ENCODE data around the gene ROCK1. TPM values are rescaled to one million over a fixed set of nuclear protein-coding genes. Genes with fewer than 3 reads are reported as not detected.
A peak's percentile ranks its signal among the peaks of the same experiment; 100 is the strongest.

ROCK1 gene
- polyA plus RNA-seq, 1 of the 3 experiments (the other 2 are of a cell fraction) = 4.9 TPM

DNA sequence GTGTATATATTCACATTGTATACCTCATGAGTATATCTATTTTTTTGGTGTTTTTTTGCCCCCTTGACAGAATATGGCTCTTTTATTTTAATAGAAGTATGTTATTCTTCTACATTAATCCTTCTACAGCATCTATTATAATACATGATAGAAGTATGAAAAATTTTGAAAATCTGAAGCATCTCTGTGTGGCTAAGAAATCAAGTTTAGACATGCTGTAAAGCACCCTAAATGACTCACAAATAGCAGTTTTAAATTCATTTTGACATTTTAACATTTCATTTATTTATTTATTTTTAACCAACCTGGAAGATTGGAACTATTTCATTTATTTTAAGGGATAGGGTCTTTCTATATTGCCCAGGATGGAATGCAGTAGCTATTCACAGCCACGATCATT, 33.8 kb upstream of the ROCK1 start:
- no peak overlapping the region for H2AFZ ChIP-seq (ENCODE audit: low read depth)
- H3F3A ChIP-seq (replicated peaks; ENCODE audit: insufficient read depth) = peaks cover 4% of the 10 kb centered on the region
- no peaks in the 10 kb centered on the region for H4K20me1 ChIP-seq (ENCODE audit: insufficient read depth)
- TF ChIP-seq EP300 (IDR thresholded peaks at IDR 0.05; ENCODE audit: borderline replicate concordance in 1 of 2, low read depth in 1 of 2, low read length in 1 of 2) = no peak
- TF ChIP-seq SMC3 (IDR thresholded peaks at IDR 0.05; ENCODE audit: low read depth, low read length) = no peak
- no peak for TF ChIP-seq TEAD4 (IDR thresholded peaks at IDR 0.05; ENCODE audit: borderline replicate concordance, insufficient read depth)
- no peak for TF ChIP-seq PBX3 (IDR thresholded peaks at IDR 0.05)
- no peak for TF ChIP-seq CHD2 (IDR thresholded peaks at IDR 0.05; ENCODE audit: low read length, partially characterized antibody)
- no peak for TF ChIP-seq MEF2A (IDR thresholded peaks at IDR 0.05; ENCODE audit: borderline replicate concordance, low read depth)
- TF ChIP-seq RXRA (IDR thresholded peaks at IDR 0.05; ENCODE audit: borderline replicate concordance, low read depth) = no peak
- no peak for TF ChIP-seq ELF1 (IDR thresholded peaks at IDR 0.05)
- TF ChIP-seq CTCF (IDR thresholded peaks at IDR 0.05) = no peak
- no peak for TF ChIP-seq GABPA (IDR thresholded peaks at IDR 0.05; ENCODE audit: low read depth)
- no peak for TF ChIP-seq POLR2AphosphoS5 (IDR thresholded peaks at IDR 0.05; ENCODE audit: low read depth, low read length)
- no peak for TF ChIP-seq RCOR1 (IDR thresholded peaks at IDR 0.05; ENCODE audit: low read length)
- no peak for TF ChIP-seq YY1 (IDR thresholded peaks at IDR 0.05; ENCODE audit: low read depth)
- no peak for TF ChIP-seq JUND (IDR thresholded peaks at IDR 0.05)
- no peak for TF ChIP-seq TAF1 (IDR thresholded peaks at IDR 0.05; ENCODE audit: borderline replicate concordance, low read depth, low read length)
- no peak overlapping the region for H3K4me2 ChIP-seq
- H3K27me3 ChIP-seq (ENCODE audit: insufficient read depth) = no peaks in the 10 kb centered on the region
- no peak for DNase-seq
- no peaks in the 10 kb centered on the region for H3K4me1 ChIP-seq (ENCODE audit: control insufficient read depth in 1 of 2, insufficient read depth in 2 of 2, low read depth in 1 of 2, low read length in 1 of 2)
- H3K79me2 ChIP-seq (ENCODE audit: insufficient read depth) = no peaks in the 10 kb centered on the region
- H3K9me2 ChIP-seq = no peaks in the 10 kb centered on the region
- ChIA-PET POLR2A (no interaction called here), CTCF (no interaction called here)
- H3K9ac ChIP-seq = no peak overlapping the region
- H3K27ac ChIP-seq (ENCODE audit: low read depth in 2 of 2, low read length in 1 of 2) = no peak overlapping the region
- H3K4me3 ChIP-seq (ENCODE audit: low read depth in 2 of 2, low read length in 1 of 2) = no peak overlapping the region
- 41% methylated on average over 1 of the region's 1 CpG for WGBS (ENCODE audit: low lambda C conversion rate)
- H3K36me3 ChIP-seq (replicated peaks in 1 of 2; ENCODE audit: control insufficient read depth in 1 of 2, insufficient read depth in 2 of 2, low read length in 1 of 2) = no peaks in the 10 kb centered on the region
- H3K9me3 ChIP-seq = 0 out of 2 replicates have a peak, but pooled peaks cover 4% of the 10 kb centered on the region

DNA sequence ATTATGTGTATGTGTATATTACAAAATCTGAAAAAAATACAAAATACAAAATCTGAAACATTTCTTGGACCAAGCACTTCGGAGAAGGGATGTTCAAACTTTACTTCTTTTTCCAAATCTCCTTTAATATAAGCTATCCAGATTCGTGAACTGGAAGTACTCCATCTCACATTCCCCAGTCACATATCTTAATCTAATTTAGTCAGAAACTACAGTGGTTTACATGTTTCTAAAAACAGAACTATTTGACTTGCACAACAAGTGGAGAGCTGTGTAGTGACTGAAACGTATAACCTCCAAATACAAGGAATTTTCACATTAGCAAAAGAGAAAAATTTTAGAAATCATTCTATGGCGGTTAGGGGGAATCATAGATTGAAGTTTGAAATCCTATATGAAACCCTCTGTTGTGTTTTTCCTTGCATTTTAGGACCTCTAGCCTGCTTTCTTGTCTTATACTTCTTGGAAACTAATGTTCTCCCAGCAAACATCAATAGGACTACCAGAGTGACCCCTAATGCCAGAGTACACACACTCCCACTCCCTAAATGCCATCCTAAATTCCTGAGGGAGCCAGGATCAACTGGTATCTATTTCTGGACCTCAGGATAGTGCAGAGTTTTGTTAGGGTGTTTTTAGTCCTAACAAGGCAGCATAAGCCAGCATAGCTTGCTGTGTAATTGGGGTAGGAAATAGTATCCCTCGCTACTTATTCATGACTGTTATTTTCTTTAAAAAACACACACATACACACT, 30.2 kb upstream of the ROCK1 start:
- CTCF ChIA-PET = no interaction called here
- Histone ChIP-seq H3K4me3 (ENCODE audit: low read depth in 2 of 2, low read length in 1 of 2) (no peak overlapping the region), H3K9me3 (peaks cover 3% of the 10 kb centered on the region; the same call in 1 of the 2 replicates), H3K4me1 (ENCODE audit: control insufficient read depth in 1 of 2, insufficient read depth in 2 of 2, low read depth in 1 of 2, low read length in 1 of 2) (no peaks in the 10 kb centered on the region), H4K20me1 (ENCODE audit: insufficient read depth) (no peaks in the 10 kb centered on the region), H3F3A (replicated peaks; ENCODE audit: insufficient read depth) (peaks cover 4% of the 10 kb centered on the region), H3K9ac (no peak overlapping the region), H3K9me2 (no peaks in the 10 kb centered on the region), H3K4me2 (no peak overlapping the region), H3K36me3 (replicated peaks in 1 of 2; ENCODE audit: control insufficient read depth in 1 of 2, insufficient read depth in 2 of 2, low read length in 1 of 2) (no peaks in the 10 kb centered on the region), H3K27me3 (ENCODE audit: insufficient read depth) (no peaks in the 10 kb centered on the region), H2AFZ (ENCODE audit: low read depth) (peak overlapping the region; percentile 60; the same call in 1 of the 2 replicates), H3K79me2 (ENCODE audit: insufficient read depth) (no peaks in the 10 kb centered on the region), H3K27ac (ENCODE audit: low read depth in 2 of 2, low read length in 1 of 2) (no peak overlapping the region; a peak in 1 of 4 replicates)
- TF ChIP-seq EZH2phosphoT487 (IDR thresholded peaks at IDR 0.05; ENCODE audit: borderline replicate concordance, low read depth) = no peak
- TF ChIP-seq FOSL2 (IDR thresholded peaks at IDR 0.05; ENCODE audit: borderline replicate concordance, low read depth) = no peak
- TF ChIP-seq, protein P1, sequence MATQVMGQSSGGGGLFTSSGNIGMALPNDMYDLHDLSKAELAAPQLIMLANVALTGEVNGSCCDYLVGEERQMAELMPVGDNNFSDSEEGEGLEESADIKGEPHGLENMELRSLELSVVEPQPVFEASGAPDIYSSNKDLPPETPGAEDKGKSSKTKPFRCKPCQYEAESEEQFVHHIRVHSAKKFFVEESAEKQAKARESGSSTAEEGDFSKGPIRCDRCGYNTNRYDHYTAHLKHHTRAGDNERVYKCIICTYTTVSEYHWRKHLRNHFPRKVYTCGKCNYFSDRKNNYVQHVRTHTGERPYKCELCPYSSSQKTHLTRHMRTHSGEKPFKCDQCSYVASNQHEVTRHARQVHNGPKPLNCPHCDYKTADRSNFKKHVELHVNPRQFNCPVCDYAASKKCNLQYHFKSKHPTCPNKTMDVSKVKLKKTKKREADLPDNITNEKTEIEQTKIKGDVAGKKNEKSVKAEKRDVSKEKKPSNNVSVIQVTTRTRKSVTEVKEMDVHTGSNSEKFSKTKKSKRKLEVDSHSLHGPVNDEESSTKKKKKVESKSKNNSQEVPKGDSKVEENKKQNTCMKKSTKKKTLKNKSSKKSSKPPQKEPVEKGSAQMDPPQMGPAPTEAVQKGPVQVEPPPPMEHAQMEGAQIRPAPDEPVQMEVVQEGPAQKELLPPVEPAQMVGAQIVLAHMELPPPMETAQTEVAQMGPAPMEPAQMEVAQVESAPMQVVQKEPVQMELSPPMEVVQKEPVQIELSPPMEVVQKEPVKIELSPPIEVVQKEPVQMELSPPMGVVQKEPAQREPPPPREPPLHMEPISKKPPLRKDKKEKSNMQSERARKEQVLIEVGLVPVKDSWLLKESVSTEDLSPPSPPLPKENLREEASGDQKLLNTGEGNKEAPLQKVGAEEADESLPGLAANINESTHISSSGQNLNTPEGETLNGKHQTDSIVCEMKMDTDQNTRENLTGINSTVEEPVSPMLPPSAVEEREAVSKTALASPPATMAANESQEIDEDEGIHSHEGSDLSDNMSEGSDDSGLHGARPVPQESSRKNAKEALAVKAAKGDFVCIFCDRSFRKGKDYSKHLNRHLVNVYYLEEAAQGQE (IDR thresholded peaks at IDR 0.05; ENCODE audit: low read depth, low read length) = no peak
- no peak for TF ChIP-seq RXRA (IDR thresholded peaks at IDR 0.05; ENCODE audit: borderline replicate concordance, low read depth)
- no peak for TF ChIP-seq TCF12 (IDR thresholded peaks at IDR 0.05)
- TF ChIP-seq CHD2 (IDR thresholded peaks at IDR 0.05; ENCODE audit: low read length, partially characterized antibody) = no peak
- no peak for TF ChIP-seq NRF1 (IDR thresholded peaks at IDR 0.05; ENCODE audit: low read depth, low read length)
- POLR2A ChIA-PET = no interaction called here
- WGBS (ENCODE audit: low lambda C conversion rate) = 24% methylated on average over 5 of the region's 5 CpGs
- no peak for DNase-seq
